K562 (cell line): ENCODE results near the gene SCNN1B. TPM values are rescaled to one million over a fixed set of nuclear protein-coding genes. Genes with fewer than 3 reads are reported as not detected.

Experiments used
- SIX5 ChIP-seq, 2 experiments: IDR thresholded peaks; 2 replicates each; pipeline ENCODE4 v1.6.1; 2011; ENCODE audit warnings: low read length in 2 of 2, borderline replicate concordance in 1 of 2, low read depth in 1 of 2, mild to moderate bottlenecking in 1 of 2, moderate library complexity in 1 of 2; ENCODE audit not compliant: insufficient read depth in 1 of 2
- USF2 ChIP-seq: sonication (generic); formaldehyde crosslinking; IDR thresholded peaks from 2 replicates; pipeline ENCODE4 v1.5.0; 2020; ENCODE audit warnings: missing genetic modification reagents
- polyA plus RNA-seq, 8 experiments: library from polyadenylated mRNA; depleted of rRNA in 4 of 8; stranded (reverse) in 5 of 8; unstranded in 3 of 8; fragments of >200 nt; fragmentation: Nextera tagmentation in 2 of 8; fragmentation: Illumina TruSeq in 1 of 8; extraction: Ambion mirVana in 2 of 8; extraction: Trizol in 1 of 8; gene quantifications; 2 replicates each; pipeline versions ENCODE4 v1.2.1 to v1.2.3, GENCODE V29; 2011 to 2014; ENCODE audit warnings: inconsistent platforms in 1 of 8, missing spikeins in 1 of 8
- total RNA-seq, 7 experiments: library from RNA; depleted of rRNA in 6 of 7; stranded (reverse); fragments of >200 nt in 6 of 7; fragmentation: Illumina TruSeq in 2 of 7; extraction: Trizol in 2 of 7; gene quantifications; 2 replicates each; pipeline versions ENCODE4 v1.2.1 to v1.2.3, GENCODE V29; 2011 to 2021; ENCODE audit warnings: low replicate concordance in 1 of 7
- TF ChIP-seq, protein P1 (sequence below), 2 experiments: fragments of 450-650 bp; formaldehyde crosslinking in 1 of 2; IDR thresholded peaks; 2 replicates each; pipeline versions ENCODE4 v1.4.0 to v1.6.1; 2014 to 2020; ENCODE audit warnings: mild to moderate bottlenecking in 2 of 2, borderline replicate concordance in 1 of 2, low read depth in 1 of 2
- TF ChIP-seq, protein P2 (sequence below): sonication (generic); formaldehyde crosslinking; IDR thresholded peaks from 2 replicates; pipeline ENCODE4 v1.9.0; 2022; ENCODE audit warnings: mild to moderate bottlenecking, missing genetic modification reagents

Gene SCNN1B
- total and polyA plus RNA-seq, 9 of the 15 experiments (the other 6 are each of a cell fraction or from before 2014, with no cell fraction given), result not detected

GRCh38 chr16:23274968-23275367 lies 27.1 kb upstream of the SCNN1B start (continued):
- TF ChIP-seq, protein P1, sequence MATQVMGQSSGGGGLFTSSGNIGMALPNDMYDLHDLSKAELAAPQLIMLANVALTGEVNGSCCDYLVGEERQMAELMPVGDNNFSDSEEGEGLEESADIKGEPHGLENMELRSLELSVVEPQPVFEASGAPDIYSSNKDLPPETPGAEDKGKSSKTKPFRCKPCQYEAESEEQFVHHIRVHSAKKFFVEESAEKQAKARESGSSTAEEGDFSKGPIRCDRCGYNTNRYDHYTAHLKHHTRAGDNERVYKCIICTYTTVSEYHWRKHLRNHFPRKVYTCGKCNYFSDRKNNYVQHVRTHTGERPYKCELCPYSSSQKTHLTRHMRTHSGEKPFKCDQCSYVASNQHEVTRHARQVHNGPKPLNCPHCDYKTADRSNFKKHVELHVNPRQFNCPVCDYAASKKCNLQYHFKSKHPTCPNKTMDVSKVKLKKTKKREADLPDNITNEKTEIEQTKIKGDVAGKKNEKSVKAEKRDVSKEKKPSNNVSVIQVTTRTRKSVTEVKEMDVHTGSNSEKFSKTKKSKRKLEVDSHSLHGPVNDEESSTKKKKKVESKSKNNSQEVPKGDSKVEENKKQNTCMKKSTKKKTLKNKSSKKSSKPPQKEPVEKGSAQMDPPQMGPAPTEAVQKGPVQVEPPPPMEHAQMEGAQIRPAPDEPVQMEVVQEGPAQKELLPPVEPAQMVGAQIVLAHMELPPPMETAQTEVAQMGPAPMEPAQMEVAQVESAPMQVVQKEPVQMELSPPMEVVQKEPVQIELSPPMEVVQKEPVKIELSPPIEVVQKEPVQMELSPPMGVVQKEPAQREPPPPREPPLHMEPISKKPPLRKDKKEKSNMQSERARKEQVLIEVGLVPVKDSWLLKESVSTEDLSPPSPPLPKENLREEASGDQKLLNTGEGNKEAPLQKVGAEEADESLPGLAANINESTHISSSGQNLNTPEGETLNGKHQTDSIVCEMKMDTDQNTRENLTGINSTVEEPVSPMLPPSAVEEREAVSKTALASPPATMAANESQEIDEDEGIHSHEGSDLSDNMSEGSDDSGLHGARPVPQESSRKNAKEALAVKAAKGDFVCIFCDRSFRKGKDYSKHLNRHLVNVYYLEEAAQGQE (IDR thresholded peaks at IDR 0.05; ENCODE audit: borderline replicate concordance), result 0 out of 2 replicates have a peak, but pooled peaks have one; percentile 4
- TF ChIP-seq, protein P1 (CRISPR knock-in tag; IDR thresholded peaks at IDR 0.05; ENCODE audit: low read depth), result no peak
- TF ChIP-seq USF2 (peak; percentile 84), SIX5 (IDR thresholded peaks at IDR 0.05; ENCODE audit: borderline replicate concordance in 1 of 2, insufficient read depth in 1 of 2, low read depth in 1 of 2, low read length in 2 of 2) (peak; percentile 34 to 59; a peak in 3 of 4 replicates)
- TF ChIP-seq, protein P2, sequence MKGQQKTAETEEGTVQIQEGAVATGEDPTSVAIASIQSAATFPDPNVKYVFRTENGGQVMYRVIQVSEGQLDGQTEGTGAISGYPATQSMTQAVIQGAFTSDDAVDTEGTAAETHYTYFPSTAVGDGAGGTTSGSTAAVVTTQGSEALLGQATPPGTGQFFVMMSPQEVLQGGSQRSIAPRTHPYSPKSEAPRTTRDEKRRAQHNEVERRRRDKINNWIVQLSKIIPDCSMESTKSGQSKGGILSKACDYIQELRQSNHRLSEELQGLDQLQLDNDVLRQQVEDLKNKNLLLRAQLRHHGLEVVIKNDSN (CRISPR knock-in tag), result peak; percentile 82
